KMS-11 (cell line): ENCODE measurements around the gene ASF1A.

ENCODE experiments used
- H2AFZ ChIP-seq: fragments of 200-600 bp; sonication (generic); 2 replicates; pipeline ENCODE4 v1.6.1; 2016; ENCODE audit warnings: antibody characterized with exemption, mixed run types, low read depth
- H3K27ac ChIP-seq: fragments of 200-600 bp; sonication (generic); 2 replicates; pipeline ENCODE4 v1.6.1; 2016; ENCODE audit warnings: mild to moderate bottlenecking, mixed run types
- H3K27me3 ChIP-seq: fragments of 200-600 bp; sonication (generic); 2 replicates; pipeline ENCODE4 v1.6.1; 2017; ENCODE audit warnings: mild to moderate bottlenecking, low read depth, mixed run types, moderate library complexity; ENCODE audit not compliant: insufficient read depth
- H3K36me3 ChIP-seq: fragments of 200-600 bp; sonication (generic); 2 replicates; pipeline ENCODE4 v1.6.1; 2017; ENCODE audit warnings: mild to moderate bottlenecking, mixed run types; ENCODE audit not compliant: insufficient read depth
- H3K4me1 ChIP-seq: fragments of 200-600 bp; sonication (generic); 2 replicates; pipeline ENCODE4 v1.6.1; 2016; ENCODE audit warnings: mild to moderate bottlenecking, low read depth, mixed run types; ENCODE audit not compliant: poor library complexity, severe bottlenecking
- H3K4me2 ChIP-seq: fragments of 200-600 bp; sonication (generic); 2 replicates; pipeline ENCODE4 v1.7.0; 2016; ENCODE audit warnings: mild to moderate bottlenecking, mixed run types
- H3K4me3 ChIP-seq: fragments of 200-600 bp; sonication (generic); IDR thresholded peaks from 2 replicates; pipeline ENCODE4 v1.6.1; 2017; ENCODE audit warnings: low read depth, low read length, mixed read lengths; ENCODE audit not compliant: insufficient read depth
- H3K79me2 ChIP-seq: fragments of 200-600 bp; sonication (generic); 2 replicates; pipeline ENCODE4 v1.6.1; 2016; ENCODE audit warnings: low read depth, mixed run types; ENCODE audit not compliant: insufficient read depth
- H3K9ac ChIP-seq: fragments of 200-600 bp; sonication (generic); 2 replicates; pipeline ENCODE4 v1.6.1; 2016; ENCODE audit warnings: mild to moderate bottlenecking, mixed run types
- H4K20me1 ChIP-seq: fragments of 200-600 bp; sonication (generic); 2 replicates; pipeline ENCODE4 v1.6.1; 2016; ENCODE audit warnings: mild to moderate bottlenecking, mixed run types; ENCODE audit not compliant: insufficient read depth
- CTCF ChIP-seq: fragments of 200-600 bp; sonication (generic); conservative IDR thresholded peaks from 2 replicates; pipeline ENCODE4 v1.6.1; 2017; ENCODE audit warnings: low read depth, mild to moderate bottlenecking, antibody characterized with exemption, low read length, moderate library complexity, mixed read lengths

Gene ASF1A

GRCh38 chr6:118873239-118873638 is 20.7 kb upstream of the ASF1A start:
- no peak overlapping the region for H3K27ac ChIP-seq
- no peak for TF ChIP-seq CTCF
- no peaks in the 10 kb centered on the region for H3K36me3 ChIP-seq
- no peak overlapping the region for H3K4me2 ChIP-seq
- no peak overlapping the region for H3K4me3 ChIP-seq
- H3K27me3 ChIP-seq = no peaks in the 10 kb centered on the region
- no peak overlapping the region for H2AFZ ChIP-seq
- H3K9ac ChIP-seq = no peak overlapping the region
- no peaks in the 10 kb centered on the region for H3K79me2 ChIP-seq
- no peaks in the 10 kb centered on the region for H3K4me1 ChIP-seq
- H4K20me1 ChIP-seq = no peaks in the 10 kb centered on the region

- Histone ChIP-seq H3K36me3 (no peaks in the 10 kb centered on the region), H3K27me3 (no peaks in the 10 kb centered on the region), H2AFZ (no peak overlapping the region), H3K27ac (no peak overlapping the region), H3K9ac (no peak overlapping the region), H3K4me1 (no peaks in the 10 kb centered on the region), H3K4me2 (no peak overlapping the region), H3K4me3 (no peak overlapping the region), H3K79me2 (no peaks in the 10 kb centered on the region), H4K20me1 (no peaks in the 10 kb centered on the region)
- no peak for TF ChIP-seq CTCF
These were observed 18.3 kb upstream of the ASF1A start for GRCh38 chr6:118875672-118876071.

- no peak overlapping the region for H3K9ac ChIP-seq
- no peak overlapping the region for H3K27ac ChIP-seq
- H3K4me3 ChIP-seq = no peak overlapping the region
- no peaks in the 10 kb centered on the region for H3K36me3 ChIP-seq
- H3K4me1 ChIP-seq = no peaks in the 10 kb centered on the region
- H2AFZ ChIP-seq = no peak overlapping the region
- H3K79me2 ChIP-seq = no peaks in the 10 kb centered on the region
- TF ChIP-seq CTCF = no peak
- no peaks in the 10 kb centered on the region for H3K27me3 ChIP-seq
- no peak overlapping the region for H3K4me2 ChIP-seq
- H4K20me1 ChIP-seq = no peaks in the 10 kb centered on the region
These were observed 17.8 kb upstream of the ASF1A start for GRCh38 chr6:118876198-118876597.

GRCh38 chr6:118876814-118877213 is 17.1 kb upstream of the ASF1A start:
- Histone ChIP-seq H2AFZ (no peak overlapping the region), H3K4me2 (no peak overlapping the region), H3K9ac (no peak overlapping the region), H3K79me2 (no peaks in the 10 kb centered on the region), H4K20me1 (no peaks in the 10 kb centered on the region), H3K4me3 (no peak overlapping the region), H3K36me3 (no peaks in the 10 kb centered on the region), H3K27ac (no peak overlapping the region), H3K27me3 (no peaks in the 10 kb centered on the region), H3K4me1 (no peaks in the 10 kb centered on the region)
- no peak for TF ChIP-seq CTCF

GRCh38 chr6:118877806-118878205 is 16.1 kb upstream of the ASF1A start:
- no peak overlapping the region for H3K27ac ChIP-seq
- no peak overlapping the region for H2AFZ ChIP-seq
- no peaks in the 10 kb centered on the region for H3K4me1 ChIP-seq
- no peak overlapping the region for H3K9ac ChIP-seq
- no peaks in the 10 kb centered on the region for H3K79me2 ChIP-seq
- no peak for TF ChIP-seq CTCF
- no peaks in the 10 kb centered on the region for H3K27me3 ChIP-seq
- no peak overlapping the region for H3K4me3 ChIP-seq
- H3K36me3 ChIP-seq = no peaks in the 10 kb centered on the region
- H4K20me1 ChIP-seq = no peaks in the 10 kb centered on the region
- no peak overlapping the region for H3K4me2 ChIP-seq
